Activated B cell treated with CpG ODN at 0.5 μM for 24 hours (primary cell): ENCODE results near the gene IGF2BP1. TPM values are rescaled to one million over a fixed set of nuclear protein-coding genes. Genes with fewer than 3 reads are reported as not detected.
A peak's percentile ranks its signal among the peaks of the same experiment; 100 is the strongest.
"Not testable (repeated sequence)": the region's sequence is repeated elsewhere in the genome, so short reads cannot be mapped to it uniquely, and the experiment has no call there.

Source experiments
- ATAC-seq: fragments of 200-7000 bp; cut with Tn5 transposase; one replicate; pipeline ENCODE4 v1.10.0; 2021; ENCODE audit warnings: low read depth, mild to moderate bottlenecking, moderate library complexity
- CTCF ChIA-PET: fragments of 350-600 bp; sonication (Branson Sonifier 250); formaldehyde crosslinking; loops from one replicate; lab custom pipeline; 2021; ENCODE audit warnings: antibody characterized with exemption; lab: Charles Lee
- POLR2A ChIA-PET: fragments of 350-600 bp; sonication (Branson Sonifier 250); formaldehyde crosslinking; loops from one replicate; lab custom pipeline; 2021; ENCODE audit warnings: antibody characterized with exemption; lab: Charles Lee
- DNase-seq: peaks from one replicate; pipeline ENCODE4 v3.0.0; 2022
- H3K27ac Mint-ChIP-seq: one replicate; pipeline ENCODE4 v1.8.0; 2020; ENCODE audit warnings: mixed read lengths
- H3K27me3 Mint-ChIP-seq: one replicate; pipeline ENCODE4 v1.8.0; 2021; ENCODE audit warnings: mixed read lengths
- H3K36me3 Mint-ChIP-seq: one replicate; pipeline ENCODE4 v1.8.0; 2021; ENCODE audit warnings: low read depth, mixed read lengths
- H3K4me1 Mint-ChIP-seq: one replicate; pipeline ENCODE4 v1.8.0; 2021; ENCODE audit warnings: mixed read lengths
- H3K4me3 Mint-ChIP-seq: one replicate; pipeline ENCODE4 v1.8.0; 2020; ENCODE audit warnings: mild to moderate bottlenecking, mixed read lengths
- H3K9me3 Mint-ChIP-seq: one replicate; pipeline ENCODE4 v1.8.0; 2020; ENCODE audit warnings: mixed read lengths
- CTCF ChIP-seq: fragments of 200-600 bp; IDR thresholded peaks from one replicate; pipeline ENCODE4 v1.8.0; 2022; ENCODE audit warnings: antibody characterized with exemption, mild to moderate bottlenecking
- intact Hi-C: fragments of 100-400 bp; cut with micrococcal nuclease; formaldehyde crosslinking; loops from one replicate; pipeline ENCODE4 v1.15.1; 2024
- total RNA-seq: library from RNA; stranded (reverse); gene quantifications from 2 replicates; pipeline ENCODE4 v1.2.3, GENCODE V29; 2022

Gene IGF2BP1
- total RNA-seq, 1 donor from 2014 or later, result 0.40 TPM

GRCh38 chr17:49035470-49036269 is 38.5 kb downstream of the IGF2BP1 start:
- peak; percentile 29 for DNase-seq
- H3K9me3 Mint-ChIP-seq, result peaks cover 2% of the 10 kb centered on the region
- TF ChIP-seq CTCF, result no peak
- intact Hi-C loops, result no loop called here
- no peaks in the 10 kb centered on the region for H3K36me3 Mint-ChIP-seq
- H3K4me1 Mint-ChIP-seq, result peaks cover 6% of the 10 kb centered on the region
- ChIA-PET CTCF (interaction anchor here (0.6 to 2.7 kb wide), 8 partner anchors 19 to 364 kb away, joined by 3 to 13 read pairs (median 4); no protein-coding TSS in a partner anchor), POLR2A (no interaction called here)
- ATAC-seq, result peak; percentile 64
- H3K27ac Mint-ChIP-seq, result no peak overlapping the region
- peaks cover 8% of the 10 kb centered on the region for H3K27me3 Mint-ChIP-seq
- no peak overlapping the region for H3K4me3 Mint-ChIP-seq

GRCh38 chr17:49036270-49036626 is 39.1 kb downstream of the IGF2BP1 start:
- CTCF ChIA-PET, result interaction anchor here (0.6 to 2.7 kb wide), 7 partner anchors 18 to 369 kb away, joined by 3 to 13 read pairs (median 4); no protein-coding TSS in a partner anchor
- POLR2A ChIA-PET, result no interaction called here
- Mint-ChIP-seq H3K9me3 (peaks cover 2% of the 10 kb centered on the region), H3K27me3 (peaks cover 8% of the 10 kb centered on the region), H3K36me3 (no peaks in the 10 kb centered on the region), H3K27ac (no peak overlapping the region), H3K4me3 (no peak overlapping the region), H3K4me1 (peaks cover 6% of the 10 kb centered on the region)
- no peak for TF ChIP-seq CTCF
- DNase-seq (no peak), ATAC-seq (no peak)
- intact Hi-C loops, result no loop called here

DNA sequence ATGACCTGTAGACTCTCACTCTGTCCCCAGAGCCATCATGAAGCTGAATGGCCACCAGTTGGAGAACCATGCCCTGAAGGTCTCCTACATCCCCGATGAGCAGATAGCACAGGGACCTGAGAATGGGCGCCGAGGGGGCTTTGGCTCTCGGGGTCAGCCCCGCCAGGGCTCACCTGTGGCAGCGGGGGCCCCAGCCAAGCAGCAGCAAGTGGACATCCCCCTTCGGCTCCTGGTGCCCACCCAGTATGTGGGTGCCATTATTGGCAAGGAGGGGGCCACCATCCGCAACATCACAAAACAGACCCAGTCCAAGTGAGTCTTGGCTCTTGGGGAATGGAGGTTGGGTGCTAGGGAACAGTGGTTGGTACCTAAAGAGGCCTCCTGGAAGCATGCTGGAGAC is 41.0 kb downstream of the IGF2BP1 start:
- Mint-ChIP-seq H3K4me3 (no peak overlapping the region), H3K9me3 (peaks cover 2% of the 10 kb centered on the region), H3K27ac (no peak overlapping the region), H3K27me3 (peaks cover 5% of the 10 kb centered on the region), H3K36me3 (no peaks in the 10 kb centered on the region), H3K4me1 (no peaks in the 10 kb centered on the region)
- CTCF ChIA-PET, result no interaction called here
- TF ChIP-seq CTCF, result no peak
- intact Hi-C loops, result no loop called here
- DNase-seq, result no peak
- ATAC-seq, result no peak
- POLR2A ChIA-PET, result no interaction called here

DNA sequence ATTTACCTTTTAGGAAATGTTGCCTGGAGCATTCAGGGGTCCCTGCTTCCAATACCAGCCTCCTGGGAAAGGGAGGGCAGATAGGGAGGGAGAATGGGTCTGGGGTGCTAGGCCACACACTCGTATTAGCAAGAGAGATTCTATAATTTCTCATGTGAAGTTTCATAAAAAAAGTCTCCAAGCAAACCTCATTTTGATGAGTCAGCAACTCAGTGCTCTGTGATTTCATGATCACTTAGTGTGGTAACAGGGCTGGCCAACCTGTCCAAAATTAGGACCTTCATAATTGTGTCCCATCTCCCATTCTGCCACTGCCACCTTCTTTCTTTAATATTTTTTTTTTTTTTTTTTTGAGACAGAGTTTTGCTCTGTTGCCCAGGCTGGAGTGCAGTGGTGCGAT is 41.4 kb downstream of the IGF2BP1 start:
- intact Hi-C loops, result no loop called here
- Mint-ChIP-seq H3K4me3 (no peak overlapping the region), H3K36me3 (no peaks in the 10 kb centered on the region), H3K27me3 (peaks cover 5% of the 10 kb centered on the region), H3K9me3 (peaks cover 2% of the 10 kb centered on the region), H3K4me1 (no peaks in the 10 kb centered on the region), H3K27ac (no peak overlapping the region)
- ChIA-PET POLR2A (no interaction called here), CTCF (no interaction called here)
- ATAC-seq (no peak), DNase-seq (no peak)
- TF ChIP-seq CTCF, result no peak

- H3K36me3 Mint-ChIP-seq, H3K27me3 Mint-ChIP-seq, intact Hi-C loops, ATAC-seq, POLR2A ChIA-PET, DNase-seq, H3K9me3 Mint-ChIP-seq, H3K4me3 Mint-ChIP-seq, H3K27ac Mint-ChIP-seq, H3K4me1 Mint-ChIP-seq: not testable (repeated sequence)
- CTCF ChIA-PET, result interaction anchor here (1.0 kb wide), 1 partner anchor 10 kb away, joined by 3 read pairs; no protein-coding TSS in a partner anchor
These were observed 42.3 kb downstream of the IGF2BP1 start for GRCh38 chr17:49039518-49039917.
